ENCODE measurements around the gene SLF2. TPM values are rescaled to one million over a fixed set of nuclear protein-coding genes. Genes with fewer than 3 reads are reported as not detected.

SLF2 gene
- total RNA-seq, 2 experiments from 2014 or later = 52.1 to 58.2 TPM

- Histone ChIP-seq H3K27ac (ENCODE audit: low read depth, low read length, poor library complexity, severe bottlenecking) (no peak overlapping the region), H3K9me2 (ENCODE audit: insufficient read depth, low read length) (no peaks in the 10 kb centered on the region), H3K36me3 (ENCODE audit: insufficient read depth, low read length) (peaks cover 7% of the 10 kb centered on the region; the same call in 1 of the 2 replicates), H4K20me1 (ENCODE audit: insufficient read depth, low read length) (0 out of 2 replicates have a peak, but pooled peaks cover 4% of the 10 kb centered on the region), H3K4me1 (ENCODE audit: insufficient read depth, low read length, poor library complexity, severe bottlenecking) (peaks cover 27% of the 10 kb centered on the region), H3K4me3 (ENCODE audit: low read depth, low read length, poor library complexity, severe bottlenecking) (no peak overlapping the region), H3K79me2 (ENCODE audit: insufficient read depth, low read depth, low read length) (peaks cover 31% of the 10 kb centered on the region), H2AFZ (ENCODE audit: low read length) (no peak overlapping the region), H3K4me2 (ENCODE audit: low read length) (no peak overlapping the region), H3K9me3 (ENCODE audit: low read length) (no peaks in the 10 kb centered on the region)
- DNase-seq (ENCODE audit: low spot score) = no peak
- TF ChIP-seq EZH2phosphoT487 (IDR thresholded peaks at IDR 0.05; ENCODE audit: borderline replicate concordance, low read depth, low read length) = no peak
- TF ChIP-seq CTCF (conservative IDR thresholded peaks at IDR 0.05; ENCODE audit: low read length) = no peak
- ChIA-PET POLR2A (interaction anchor here (0.6 to 0.9 kb wide), 2 partner anchors 30 to 1319 kb away, joined by 3 read pairs; no protein-coding TSS in a partner anchor), CTCF (ENCODE audit: unreplicated experiment) (no interaction called here)
- intact Hi-C loops (cut with micrococcal nuclease; ENCODE audit: unreplicated experiment) = no loop called here
- BruUV-seq (replicated peaks) = no TSS peak
Observed at GRCh38 chr10:100983868-100984671, 71.3 kb downstream of the SLF2 start.

- BruUV-seq (replicated peaks) = no TSS peak
- Histone ChIP-seq H3K9me2 (ENCODE audit: insufficient read depth, low read length) (no peaks in the 10 kb centered on the region), H3K79me2 (ENCODE audit: insufficient read depth, low read depth, low read length) (peaks cover 37% of the 10 kb centered on the region), H3K4me1 (ENCODE audit: insufficient read depth, low read length, poor library complexity, severe bottlenecking) (peaks cover 33% of the 10 kb centered on the region), H3K4me3 (ENCODE audit: low read depth, low read length, poor library complexity, severe bottlenecking) (no peak overlapping the region), H3K36me3 (ENCODE audit: insufficient read depth, low read length) (peaks cover 14% of the 10 kb centered on the region), H3K4me2 (ENCODE audit: low read length) (no peak overlapping the region), H3K9me3 (ENCODE audit: low read length) (no peaks in the 10 kb centered on the region), H3K27ac (ENCODE audit: low read depth, low read length, poor library complexity, severe bottlenecking) (no peak overlapping the region), H4K20me1 (ENCODE audit: insufficient read depth, low read length) (0 out of 2 replicates have a peak, but pooled peaks cover 4% of the 10 kb centered on the region), H2AFZ (ENCODE audit: low read length) (no peak overlapping the region)
- CTCF ChIA-PET (ENCODE audit: unreplicated experiment) = no interaction called here
- TF ChIP-seq EZH2phosphoT487 (IDR thresholded peaks at IDR 0.05; ENCODE audit: borderline replicate concordance, low read depth, low read length) (no peak), CTCF (conservative IDR thresholded peaks at IDR 0.05; ENCODE audit: low read length) (no peak)
- intact Hi-C loops (cut with micrococcal nuclease; ENCODE audit: unreplicated experiment) = no loop called here
- POLR2A ChIA-PET = interaction anchor here (0.6 to 1.1 kb wide), 3 partner anchors 10 to 877 kb away, joined by 3 to 5 read pairs (median 4); no protein-coding TSS in a partner anchor
- no peak for DNase-seq (ENCODE audit: low spot score)
Observed at GRCh38 chr10:100984672-100985177, 72.0 kb downstream of the SLF2 start.

- Histone ChIP-seq H3K79me2 (ENCODE audit: insufficient read depth, low read depth, low read length) (peaks cover 43% of the 10 kb centered on the region), H3K36me3 (ENCODE audit: insufficient read depth, low read length) (peaks cover 20% of the 10 kb centered on the region), H3K9me2 (ENCODE audit: insufficient read depth, low read length) (no peaks in the 10 kb centered on the region), H3K4me3 (ENCODE audit: low read depth, low read length, poor library complexity, severe bottlenecking) (no peak overlapping the region), H3K4me1 (ENCODE audit: insufficient read depth, low read length, poor library complexity, severe bottlenecking) (peaks cover 38% of the 10 kb centered on the region), H4K20me1 (ENCODE audit: insufficient read depth, low read length) (0 out of 2 replicates have a peak, but pooled peaks cover 4% of the 10 kb centered on the region), H3K27ac (ENCODE audit: low read depth, low read length, poor library complexity, severe bottlenecking) (no peak overlapping the region), H2AFZ (ENCODE audit: low read length) (no peak overlapping the region), H3K4me2 (ENCODE audit: low read length) (peak overlapping the region; percentile 73), H3K9me3 (ENCODE audit: low read length) (no peaks in the 10 kb centered on the region)
- BruUV-seq (replicated peaks) = no TSS peak
- DNase-seq (ENCODE audit: low spot score) = no peak
- TF ChIP-seq CTCF (conservative IDR thresholded peaks at IDR 0.05; ENCODE audit: low read length) = peak; percentile 32; the same call in 1 of the 2 replicates
- no peak for TF ChIP-seq EZH2phosphoT487 (IDR thresholded peaks at IDR 0.05; ENCODE audit: borderline replicate concordance, low read depth, low read length)
- ChIA-PET CTCF (ENCODE audit: unreplicated experiment) (no interaction called here), POLR2A (interaction anchor here (0.6 to 1.1 kb wide), 2 partner anchors 10 to 877 kb away, joined by 4 to 5 read pairs; no protein-coding TSS in a partner anchor)
- intact Hi-C loops (cut with micrococcal nuclease; ENCODE audit: unreplicated experiment) = no loop called here
Observed at GRCh38 chr10:100985336-100985735, 72.6 kb downstream of the SLF2 start.
